ELF-1 (cell line): Measurements from ENCODE around the gene TMEM250.
"Not testable (repeated sequence)": the region's sequence is repeated elsewhere in the genome, so short reads cannot be mapped to it uniquely, and the experiment has no call there.

Experiments
- DNase-seq: peaks from one replicate; pipeline ENCODE4 v3.0.0-alpha.2; 2016; ENCODE audit warnings: low read depth, low spot score

TMEM250 gene

GRCh38 chr9:136118320-136119060, at the start of gene TMEM250:
TMEM250 (minus strand) TSS chr9:136118875; CDS start chr9:136116900, 1,975 bp downstream.
- peak; percentile 96 for DNase-seq

GRCh38 chr9:136163248-136163850, 44.7 kb upstream of the TMEM250 start:
- no peak for DNase-seq

- DNase-seq, result no peak
Observed at GRCh38 chr9:136160995-136161610, 42.4 kb upstream of the TMEM250 start.

- no peak for DNase-seq
Observed at GRCh38 chr9:136160381-136160841, 41.7 kb upstream of the TMEM250 start.

DNA sequence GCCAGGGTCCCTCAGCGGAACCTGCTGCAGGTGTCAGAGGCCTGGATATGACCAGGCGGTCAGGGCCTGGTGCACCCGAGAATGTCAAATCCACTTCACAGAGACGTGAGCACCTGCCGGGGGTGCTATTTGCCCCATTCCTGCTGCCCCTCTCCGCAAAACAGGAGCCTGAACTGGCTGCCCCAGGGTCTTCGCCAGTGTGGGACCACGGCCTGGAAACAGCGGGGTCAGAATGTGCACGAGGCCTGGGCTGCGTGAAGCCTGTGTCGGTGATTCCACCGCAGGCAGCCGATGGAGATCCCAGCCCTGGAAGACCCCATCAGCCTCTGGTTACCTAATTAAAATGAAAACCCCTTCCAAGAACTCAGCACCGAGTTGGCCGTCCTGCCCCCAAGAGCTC, 41.2 kb upstream of the TMEM250 start:
- DNase-seq, result no peak

- no peak for DNase-seq
Observed at GRCh38 chr9:136157477-136158265, 39.0 kb upstream of the TMEM250 start.

DNA sequence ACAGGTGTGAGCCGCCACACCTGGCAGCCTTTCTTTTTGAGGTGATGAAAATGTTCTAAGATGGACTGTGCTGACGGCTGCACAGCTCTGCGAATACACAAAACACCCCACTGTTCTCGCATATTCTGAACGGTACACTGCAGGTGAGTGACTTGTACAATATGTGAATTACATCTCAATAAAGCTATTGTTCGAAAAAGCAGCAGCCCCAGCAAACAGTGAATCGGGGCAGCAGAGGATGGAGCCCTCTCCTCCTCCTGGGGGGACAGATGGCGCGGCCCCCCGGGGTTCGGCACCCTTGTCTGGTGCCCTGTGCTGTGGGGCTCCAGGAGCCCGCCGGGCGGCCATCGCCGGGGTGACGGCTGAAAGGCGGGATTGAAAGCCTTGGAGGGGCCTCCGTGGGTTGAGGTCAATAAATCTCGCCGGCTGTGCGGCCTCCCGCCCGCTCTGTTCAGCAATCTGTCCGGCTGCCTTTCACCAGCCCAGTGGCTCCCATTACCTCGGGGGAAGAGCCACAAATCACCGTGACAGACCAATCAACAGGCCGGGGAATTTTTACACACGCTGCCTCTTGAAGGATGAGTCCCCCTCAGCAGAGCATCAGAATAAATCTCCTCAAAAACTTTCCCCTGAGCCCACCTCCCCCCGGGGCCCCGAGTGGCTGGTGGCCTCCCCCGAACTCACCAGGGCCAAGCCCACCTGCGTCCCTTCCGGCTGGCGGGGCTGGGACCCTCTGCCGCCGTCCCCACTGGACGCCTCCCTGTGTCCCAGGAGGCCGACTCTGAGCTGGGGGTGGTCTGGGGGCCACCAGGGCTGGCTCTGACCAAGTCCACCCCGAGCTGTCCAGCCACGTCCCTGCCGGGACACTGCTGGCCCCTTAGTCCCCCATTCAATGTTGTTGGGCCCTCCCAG, 37.8 kb upstream of the TMEM250 start:
- no peak for DNase-seq

DNA sequence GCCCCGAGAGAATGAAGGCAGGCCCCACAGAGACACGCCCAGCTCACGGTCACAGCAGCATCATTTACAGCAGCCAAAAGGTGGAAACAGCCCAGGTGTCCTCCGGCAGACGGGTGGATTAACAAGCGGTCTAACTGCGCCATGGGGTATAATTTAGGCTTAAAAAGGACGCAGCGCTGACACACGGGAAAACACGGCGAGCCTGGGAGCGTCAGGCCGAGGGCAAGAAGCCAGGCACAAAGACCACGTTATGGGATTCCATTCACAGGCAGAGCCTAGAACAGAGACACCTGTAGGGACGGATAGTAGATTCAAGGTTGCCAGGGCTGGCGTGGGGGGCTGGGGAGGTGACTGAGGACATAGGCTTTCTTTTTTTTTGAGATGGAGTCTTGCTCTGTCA, 36.9 kb upstream of the TMEM250 start:
- no peak for DNase-seq

DNA sequence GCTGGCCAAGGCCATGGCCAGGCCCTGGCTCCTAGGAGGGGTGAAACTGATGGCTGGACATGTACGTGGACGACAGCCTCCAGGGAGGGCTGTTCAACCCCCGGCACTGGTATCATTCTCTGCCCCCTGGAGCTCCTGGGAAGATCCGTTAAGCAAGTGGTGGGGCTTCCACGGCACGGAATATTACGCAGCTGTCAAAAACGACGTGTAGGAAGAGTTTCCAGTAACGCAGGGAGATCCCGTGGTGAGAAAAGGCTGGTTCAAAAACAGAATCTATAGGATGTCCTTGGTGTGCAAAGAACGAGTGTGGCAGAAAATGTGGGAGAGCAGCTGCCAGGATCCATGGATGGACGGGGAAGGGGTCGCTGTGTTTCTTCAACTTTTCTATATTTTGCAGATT, 36.3 kb upstream of the TMEM250 start:
- no peak for DNase-seq

DNA sequence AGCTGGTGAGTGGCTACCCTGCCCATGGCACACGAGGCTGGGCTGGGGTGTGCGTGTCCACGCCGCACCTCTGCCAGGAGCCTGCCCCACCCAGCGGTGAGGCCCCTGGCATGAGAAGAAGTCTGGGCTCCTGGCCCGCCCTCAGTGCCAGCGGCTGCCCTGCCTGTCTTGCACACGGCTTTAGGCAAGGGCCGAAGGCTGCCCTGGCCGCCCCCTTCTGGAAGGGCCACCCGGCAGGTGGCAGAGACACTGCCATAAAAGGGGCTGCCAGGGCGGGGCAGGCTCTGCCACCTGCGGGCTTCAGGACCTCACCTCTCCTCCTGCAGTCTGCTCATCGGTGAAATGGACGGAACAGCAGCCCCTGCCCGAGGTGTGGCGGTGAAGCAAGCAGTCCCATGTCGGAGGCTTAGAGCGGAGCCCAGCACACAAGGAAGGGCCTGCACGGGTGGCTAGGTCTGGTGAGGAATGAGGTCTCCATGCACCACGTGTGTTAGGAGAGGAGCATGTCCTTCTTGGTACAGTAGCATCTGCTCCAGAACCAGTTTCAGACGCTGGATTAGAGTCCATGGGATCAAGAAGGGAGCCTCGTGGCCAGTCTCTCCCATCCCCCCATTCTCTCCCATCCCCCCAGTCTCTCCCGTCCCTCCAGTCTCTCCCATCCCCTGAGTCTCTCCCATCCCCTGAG, 34.8 kb upstream of the TMEM250 start:
- DNase-seq, result no peak

DNA sequence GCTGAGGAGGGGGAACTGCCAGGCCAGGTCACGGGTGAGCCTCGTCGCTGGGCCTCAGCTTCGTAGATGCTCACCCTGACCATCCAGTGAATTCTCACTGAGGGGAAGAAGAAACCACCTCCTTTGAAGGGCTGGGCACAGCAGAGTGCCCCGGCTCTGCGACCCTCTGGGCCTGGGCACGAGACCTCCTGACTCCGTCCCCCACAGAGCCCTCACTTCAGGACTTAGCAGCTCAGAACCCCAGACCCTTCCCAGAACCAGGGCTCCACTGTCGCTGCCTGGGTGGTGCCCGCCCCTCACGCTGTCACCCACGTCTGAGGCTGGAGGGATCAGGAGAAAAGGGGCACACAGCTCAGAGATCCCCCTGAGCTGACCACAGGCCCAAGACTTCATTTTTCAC, 34.3 kb upstream of the TMEM250 start:
- DNase-seq, result no peak

DNA sequence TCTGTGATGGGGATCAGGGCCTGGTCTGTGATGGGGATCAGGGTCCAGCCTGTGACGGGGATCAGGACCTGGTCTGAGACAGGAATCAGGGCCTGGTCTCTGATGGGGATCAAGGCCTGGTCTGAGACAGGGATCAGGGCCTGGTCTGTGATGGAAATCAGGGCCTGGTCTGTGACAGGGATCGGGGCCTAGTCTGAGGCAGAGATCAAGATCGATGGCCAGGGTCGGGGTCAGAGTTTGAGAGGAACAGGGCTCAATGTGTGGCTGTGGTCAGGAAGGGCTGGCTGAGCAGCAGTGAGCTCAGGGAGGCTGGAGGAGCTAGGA, 33.8 kb upstream of the TMEM250 start:
- no peak for DNase-seq

- DNase-seq, result no peak
Observed at GRCh38 chr9:136151848-136152542, 33.3 kb upstream of the TMEM250 start.

DNA sequence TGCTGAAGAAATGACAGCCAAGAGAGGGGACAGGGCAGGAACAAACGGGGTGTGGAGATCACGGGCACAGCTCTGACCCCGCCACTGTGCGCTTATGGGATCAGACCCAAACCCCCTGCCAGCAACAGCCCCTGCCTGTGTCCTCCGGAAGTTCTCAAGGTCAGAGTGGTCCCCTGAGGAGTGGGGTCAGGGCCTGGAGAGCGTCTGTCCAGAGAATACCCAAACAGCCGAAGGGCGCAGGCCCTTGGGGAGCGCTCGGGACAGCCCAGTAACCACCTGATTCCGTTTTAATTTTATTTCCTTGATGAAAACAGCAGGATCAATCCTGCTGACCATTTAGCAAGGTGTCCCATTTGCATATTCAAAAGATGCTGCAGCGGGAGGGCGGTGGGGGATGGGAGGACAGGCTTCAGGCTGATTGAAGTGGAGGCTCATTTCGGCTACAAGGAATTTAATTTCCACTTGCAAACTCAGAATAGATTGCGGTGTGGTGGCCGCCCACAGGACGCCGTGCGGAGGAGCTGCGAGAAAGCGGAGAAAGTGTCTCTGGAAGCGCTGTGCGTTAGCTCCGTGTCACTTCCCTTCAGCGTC, 32.6 kb upstream of the TMEM250 start:
- DNase-seq, result peak; percentile 57

DNA sequence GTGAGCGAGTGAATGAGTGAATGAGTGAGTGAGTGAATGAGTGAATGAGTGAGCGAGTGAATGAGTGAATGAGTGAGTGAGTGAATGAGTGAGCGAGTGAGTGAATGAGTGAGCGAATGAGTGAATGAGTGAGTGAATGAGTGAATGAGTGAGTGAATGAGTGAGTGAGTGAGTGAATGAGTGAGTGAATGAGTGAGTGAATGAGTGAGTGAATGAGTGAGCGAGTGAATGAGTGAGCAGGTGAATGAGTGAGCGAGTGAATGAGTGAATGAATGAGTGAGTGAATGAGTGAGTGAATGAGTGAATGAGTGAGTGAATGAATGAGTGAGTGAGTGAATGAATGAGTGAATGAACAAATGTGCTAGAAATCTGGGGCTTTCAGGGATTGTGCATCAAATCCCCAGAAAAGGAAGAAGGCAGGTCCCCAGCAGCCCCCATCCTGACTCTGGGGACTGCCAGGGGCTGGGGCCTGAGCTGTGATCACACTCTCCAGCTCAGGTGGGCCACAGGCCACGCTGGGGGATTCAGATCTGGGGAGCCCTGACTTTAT, 32.1 kb upstream of the TMEM250 start:
- not testable (repeated sequence) for DNase-seq

- DNase-seq, result no peak
Observed at GRCh38 chr9:136149853-136150252, 31.2 kb upstream of the TMEM250 start.

- DNase-seq, result no peak
Observed at GRCh38 chr9:136149337-136149736, 30.7 kb upstream of the TMEM250 start.

DNA sequence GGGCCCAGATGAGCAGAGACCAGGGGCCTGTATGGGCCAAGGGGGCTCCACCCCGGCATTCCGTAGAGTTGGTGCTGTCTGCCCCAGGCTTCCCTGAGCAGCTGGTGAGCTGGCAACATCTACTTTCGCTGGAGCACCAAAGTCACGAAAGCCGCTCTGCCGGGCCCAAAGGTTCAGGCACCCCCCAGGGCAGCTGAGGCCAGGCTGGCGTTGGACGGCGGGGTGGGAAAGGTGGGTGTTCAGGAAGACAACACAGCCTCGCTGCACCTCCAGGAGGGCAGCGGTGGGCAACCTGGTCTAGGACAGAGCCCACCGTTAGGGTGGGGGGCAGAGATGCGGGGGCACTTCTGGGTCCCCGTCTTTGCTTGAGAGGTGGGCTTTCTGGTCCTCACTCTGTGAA, 30.1 kb upstream of the TMEM250 start:
- DNase-seq, result no peak
